ENCODE results near the gene KLK2.
"Not testable (repeated sequence)": the region's sequence is repeated elsewhere in the genome, so short reads cannot be mapped to it uniquely, and the experiment has no call there.

Gene KLK2

GRCh38 chr19:50894478-50895356, 21.5 kb downstream of the KLK2 start:
- Histone ChIP-seq H3K27ac (ENCODE audit: low read depth, low read length, severe bottlenecking) (no peak overlapping the region), H3K4me3 (ENCODE audit: extremely low read depth, insufficient read depth, low read length, poor library complexity, severe bottlenecking) (no peak overlapping the region), H3K4me1 (ENCODE audit: control insufficient read depth, insufficient read depth, low read length, poor library complexity, severe bottlenecking) (no peaks in the 10 kb centered on the region), H3K36me3 (ENCODE audit: control insufficient read depth, insufficient read depth, low read length) (no peaks in the 10 kb centered on the region), H3K9me3 (ENCODE audit: control insufficient read depth, low read length) (peaks cover 3% of the 10 kb centered on the region)
- 69 to 77% methylated on average over 7 to 9 of the region's 10 CpGs for WGBS, 2 experiments (ENCODE audit: insufficient coverage in 2 of 2)

GRCh38 chr19:50896089-50896590, 22.9 kb downstream of the KLK2 start:
- H3K4me1 ChIP-seq (ENCODE audit: control insufficient read depth, insufficient read depth, low read length, poor library complexity, severe bottlenecking); H3K9me3 ChIP-seq (ENCODE audit: control insufficient read depth, low read length); H3K27ac ChIP-seq (ENCODE audit: low read depth, low read length, severe bottlenecking); H3K4me3 ChIP-seq (ENCODE audit: extremely low read depth, insufficient read depth, low read length, poor library complexity, severe bottlenecking); H3K36me3 ChIP-seq (ENCODE audit: control insufficient read depth, insufficient read depth, low read length): not testable (repeated sequence)
- 70 to 89% methylated on average over 6 to 8 of the region's 9 CpGs for WGBS, 2 experiments (ENCODE audit: insufficient coverage in 2 of 2)

GRCh38 chr19:50896591-50897190, 23.5 kb downstream of the KLK2 start:
- Histone ChIP-seq H3K27ac (ENCODE audit: low read depth, low read length, severe bottlenecking) (no peak overlapping the region), H3K9me3 (ENCODE audit: control insufficient read depth, low read length) (peaks cover 3% of the 10 kb centered on the region), H3K4me1 (ENCODE audit: control insufficient read depth, insufficient read depth, low read length, poor library complexity, severe bottlenecking) (no peaks in the 10 kb centered on the region), H3K4me3 (ENCODE audit: extremely low read depth, insufficient read depth, low read length, poor library complexity, severe bottlenecking) (no peak overlapping the region), H3K36me3 (ENCODE audit: control insufficient read depth, insufficient read depth, low read length) (no peaks in the 10 kb centered on the region)
- WGBS, 2 experiments (ENCODE audit: insufficient coverage in 2 of 2) = 82 to 89% methylated on average over 1 to 4 of the region's 6 CpGs

- H3K36me3 ChIP-seq (ENCODE audit: control insufficient read depth, insufficient read depth, low read length) = no peaks in the 10 kb centered on the region
- WGBS, 2 experiments (ENCODE audit: insufficient coverage in 2 of 2) = 0 to 100% methylated on average over 1 of the region's 3 CpGs
- no peaks in the 10 kb centered on the region for H3K4me1 ChIP-seq (ENCODE audit: control insufficient read depth, insufficient read depth, low read length, poor library complexity, severe bottlenecking)
- no peak overlapping the region for H3K4me3 ChIP-seq (ENCODE audit: extremely low read depth, insufficient read depth, low read length, poor library complexity, severe bottlenecking)
- no peak overlapping the region for H3K27ac ChIP-seq (ENCODE audit: low read depth, low read length, severe bottlenecking)
- H3K9me3 ChIP-seq (ENCODE audit: control insufficient read depth, low read length) = peaks cover 3% of the 10 kb centered on the region
Measured at GRCh38 chr19:50897191-50897607, 24.0 kb downstream of the KLK2 start.

GRCh38 chr19:50897612-50898011, 24.4 kb downstream of the KLK2 start:
- Histone ChIP-seq H3K4me3 (ENCODE audit: extremely low read depth, insufficient read depth, low read length, poor library complexity, severe bottlenecking) (no peak overlapping the region), H3K4me1 (ENCODE audit: control insufficient read depth, insufficient read depth, low read length, poor library complexity, severe bottlenecking) (no peaks in the 10 kb centered on the region), H3K36me3 (ENCODE audit: control insufficient read depth, insufficient read depth, low read length) (no peaks in the 10 kb centered on the region), H3K27ac (ENCODE audit: low read depth, low read length, severe bottlenecking) (no peak overlapping the region), H3K9me3 (ENCODE audit: control insufficient read depth, low read length) (peaks cover 3% of the 10 kb centered on the region)
- WGBS, 2 experiments (ENCODE audit: insufficient coverage in 2 of 2) = 62% methylated on average over 2 of the region's 3 CpGs; no CpG with 5 or more reads in 1 of the 2 experiments

GRCh38 chr19:50898018-50898417, 24.8 kb downstream of the KLK2 start:
- peaks cover 3% of the 10 kb centered on the region for H3K9me3 ChIP-seq (ENCODE audit: control insufficient read depth, low read length)
- no peaks in the 10 kb centered on the region for H3K36me3 ChIP-seq (ENCODE audit: control insufficient read depth, insufficient read depth, low read length)
- no peaks in the 10 kb centered on the region for H3K4me1 ChIP-seq (ENCODE audit: control insufficient read depth, insufficient read depth, low read length, poor library complexity, severe bottlenecking)
- H3K27ac ChIP-seq (ENCODE audit: low read depth, low read length, severe bottlenecking) = no peak overlapping the region
- no peak overlapping the region for H3K4me3 ChIP-seq (ENCODE audit: extremely low read depth, insufficient read depth, low read length, poor library complexity, severe bottlenecking)
- 76% methylated on average over 2 of the region's 4 CpGs; no CpG with 5 or more reads in 1 of the 2 experiments for WGBS, 2 experiments (ENCODE audit: insufficient coverage in 2 of 2)

- 78 to 83% methylated on average over 1 to 3 of the region's 3 CpGs for WGBS, 2 experiments (ENCODE audit: insufficient coverage in 2 of 2)
- Histone ChIP-seq H3K27ac (ENCODE audit: low read depth, low read length, severe bottlenecking) (no peak overlapping the region), H3K36me3 (ENCODE audit: control insufficient read depth, insufficient read depth, low read length) (no peaks in the 10 kb centered on the region), H3K4me3 (ENCODE audit: extremely low read depth, insufficient read depth, low read length, poor library complexity, severe bottlenecking) (no peak overlapping the region), H3K9me3 (ENCODE audit: control insufficient read depth, low read length) (no peaks in the 10 kb centered on the region), H3K4me1 (ENCODE audit: control insufficient read depth, insufficient read depth, low read length, poor library complexity, severe bottlenecking) (no peaks in the 10 kb centered on the region)
Measured at GRCh38 chr19:50899569-50899968, 26.3 kb downstream of the KLK2 start.

GRCh38 chr19:50902640-50903039, 29.4 kb downstream of the KLK2 start:
- WGBS, 2 experiments (ENCODE audit: insufficient coverage in 2 of 2) = 100% methylated on average over 1 of the region's 4 CpGs; no CpG with 5 or more reads in 1 of the 2 experiments
- Histone ChIP-seq H3K9me3 (ENCODE audit: control insufficient read depth, low read length) (no peaks in the 10 kb centered on the region), H3K36me3 (ENCODE audit: control insufficient read depth, insufficient read depth, low read length) (no peaks in the 10 kb centered on the region), H3K27ac (ENCODE audit: low read depth, low read length, severe bottlenecking) (no peak overlapping the region), H3K4me1 (ENCODE audit: control insufficient read depth, insufficient read depth, low read length, poor library complexity, severe bottlenecking) (no peaks in the 10 kb centered on the region), H3K4me3 (ENCODE audit: extremely low read depth, insufficient read depth, low read length, poor library complexity, severe bottlenecking) (no peak overlapping the region)

- 40 to 44% methylated on average over 2 to 3 of the region's 5 CpGs for WGBS, 2 experiments (ENCODE audit: insufficient coverage in 2 of 2)
- no peak overlapping the region for H3K27ac ChIP-seq (ENCODE audit: low read depth, low read length, severe bottlenecking)
- no peaks in the 10 kb centered on the region for H3K4me1 ChIP-seq (ENCODE audit: control insufficient read depth, insufficient read depth, low read length, poor library complexity, severe bottlenecking)
- no peaks in the 10 kb centered on the region for H3K36me3 ChIP-seq (ENCODE audit: control insufficient read depth, insufficient read depth, low read length)
- H3K9me3 ChIP-seq (ENCODE audit: control insufficient read depth, low read length) = no peaks in the 10 kb centered on the region
- H3K4me3 ChIP-seq (ENCODE audit: extremely low read depth, insufficient read depth, low read length, poor library complexity, severe bottlenecking) = no peak overlapping the region
Measured at GRCh38 chr19:50906217-50906616, 33.0 kb downstream of the KLK2 start.

- Histone ChIP-seq H3K4me3 (ENCODE audit: extremely low read depth, insufficient read depth, low read length, poor library complexity, severe bottlenecking) (no peak overlapping the region), H3K36me3 (ENCODE audit: control insufficient read depth, insufficient read depth, low read length) (no peaks in the 10 kb centered on the region), H3K4me1 (ENCODE audit: control insufficient read depth, insufficient read depth, low read length, poor library complexity, severe bottlenecking) (no peaks in the 10 kb centered on the region), H3K27ac (ENCODE audit: low read depth, low read length, severe bottlenecking) (no peak overlapping the region), H3K9me3 (ENCODE audit: control insufficient read depth, low read length) (no peaks in the 10 kb centered on the region)
- WGBS, 2 experiments (ENCODE audit: insufficient coverage in 2 of 2) = 82 to 88% methylated on average over 25 of the region's 25 CpGs
Measured at GRCh38 chr19:50908336-50908735, 35.1 kb downstream of the KLK2 start.

Data from mesodermal cell (in vitro differentiated cells).